HG02852 (cell line): ENCODE results near the gene SPTLC3.
"Not testable (repeated sequence)": the region's sequence is repeated elsewhere in the genome, so short reads cannot be mapped to it uniquely, and the experiment has no call there.

ENCODE experiments used
- ATAC-seq: cut with Tn5 transposase; IDR thresholded peaks from one replicate; pipeline ENCODE4 v1.9.1; 2021; ENCODE audit warnings: mild to moderate bottlenecking, moderate library complexity; ENCODE audit not compliant: unreplicated experiment

The SPTLC3 gene

DNA sequence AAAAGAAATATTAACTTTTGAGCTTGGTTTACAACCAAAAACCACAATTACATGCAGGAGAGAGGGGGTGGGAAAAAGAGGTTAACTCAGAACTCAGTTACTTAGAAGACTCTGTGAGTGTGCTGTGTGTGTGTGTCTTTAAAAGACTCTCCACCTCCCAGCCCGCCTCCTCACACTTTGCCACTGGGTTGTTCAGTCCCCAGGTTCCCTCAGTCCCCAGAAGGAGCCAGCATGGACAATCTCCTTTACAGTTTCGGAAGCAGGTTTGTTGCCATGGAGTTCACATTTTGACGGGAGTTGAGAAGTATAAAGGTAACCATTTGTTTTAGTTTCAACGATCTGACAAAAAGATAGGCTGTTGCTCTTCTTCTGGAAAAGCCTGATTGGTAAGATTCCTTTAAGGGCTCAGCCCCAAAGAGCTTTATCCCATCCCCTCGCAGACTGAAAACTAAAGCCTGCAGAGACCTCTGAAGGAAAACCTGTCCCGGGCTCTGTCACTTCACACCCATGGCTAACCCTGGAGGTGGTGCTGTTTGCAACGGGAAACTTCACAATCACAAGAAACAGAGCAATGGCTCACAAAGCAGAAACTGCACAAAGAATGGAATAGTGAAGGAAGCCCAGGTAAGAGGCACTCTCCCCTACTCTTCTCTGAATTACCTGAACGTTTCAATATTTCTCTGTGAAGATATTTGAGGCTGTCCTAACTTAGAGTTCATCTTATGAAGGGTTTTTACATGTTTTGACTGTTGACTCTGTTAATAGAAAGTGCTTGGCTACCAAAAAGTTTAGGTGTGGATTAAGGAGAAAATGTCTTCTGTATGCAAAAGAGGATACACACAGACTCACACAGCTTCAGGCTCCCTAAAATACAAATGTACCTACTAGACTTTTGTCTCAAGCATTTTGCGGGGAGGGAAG, at the start of gene SPTLC3:
Gene SPTLC3, plus strand, starts transcription at position 212 of the 921 bp plus-strand sequence. Its CDS starts 296 bp downstream, at position 508.
- peak; percentile 49 for ATAC-seq

DNA sequence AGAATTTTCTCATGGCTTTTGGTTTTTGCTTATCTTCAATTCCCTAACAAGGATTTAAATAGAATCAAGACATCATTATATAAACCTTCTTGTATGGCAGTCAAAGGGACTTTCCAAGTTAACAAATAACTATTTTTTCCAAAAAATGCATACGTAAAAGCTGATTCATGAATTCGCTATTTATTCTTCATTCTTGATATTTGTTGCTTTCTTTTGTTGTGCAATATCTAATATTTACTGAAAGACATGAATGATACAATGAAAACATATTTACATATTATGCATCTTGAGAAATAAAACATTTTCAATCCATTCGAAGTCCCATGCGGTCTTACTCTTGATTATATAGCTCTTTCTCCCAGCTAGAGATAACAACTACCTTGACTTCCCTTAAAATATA, 47.0 kb upstream of the SPTLC3 start:
- ATAC-seq = no peak

DNA sequence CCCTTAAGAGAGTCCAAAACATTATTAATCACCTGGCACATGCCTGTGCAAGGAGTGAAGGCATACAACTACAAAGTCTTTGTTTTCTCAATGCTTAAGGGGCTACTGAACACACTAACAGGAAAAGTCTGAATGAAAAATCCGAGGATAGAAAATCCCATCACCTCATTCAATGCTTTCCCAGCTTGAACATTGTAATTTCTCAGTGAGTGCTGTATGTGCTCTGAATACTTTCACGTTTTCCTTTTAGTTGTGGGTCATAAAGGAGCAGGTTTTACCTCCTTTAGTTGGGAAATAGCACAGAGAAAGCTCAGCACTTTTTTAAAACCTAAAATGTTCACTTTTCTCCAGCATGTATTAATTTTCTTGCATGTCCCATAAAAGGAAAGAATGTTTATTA, 45.9 kb upstream of the SPTLC3 start:
- no peak for ATAC-seq

DNA sequence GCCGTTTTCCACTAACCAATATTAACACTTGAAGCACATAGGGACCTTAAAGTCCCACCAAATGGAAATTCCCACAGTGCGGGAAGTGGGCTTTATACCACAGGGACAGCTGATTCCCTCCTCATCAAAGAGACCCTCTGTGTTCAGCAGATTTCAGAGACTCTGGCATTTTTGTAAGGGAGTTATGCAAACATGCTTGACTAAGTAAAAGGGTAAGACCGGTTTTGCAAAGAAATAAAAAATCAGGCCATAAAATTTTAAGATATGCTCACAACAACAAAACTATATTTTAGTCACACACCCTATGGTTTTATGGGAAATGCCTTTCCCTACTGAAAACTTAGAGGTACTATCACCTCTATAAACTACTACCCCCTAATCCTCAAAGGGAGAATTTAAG, 45.4 kb upstream of the SPTLC3 start:
- no peak for ATAC-seq

DNA sequence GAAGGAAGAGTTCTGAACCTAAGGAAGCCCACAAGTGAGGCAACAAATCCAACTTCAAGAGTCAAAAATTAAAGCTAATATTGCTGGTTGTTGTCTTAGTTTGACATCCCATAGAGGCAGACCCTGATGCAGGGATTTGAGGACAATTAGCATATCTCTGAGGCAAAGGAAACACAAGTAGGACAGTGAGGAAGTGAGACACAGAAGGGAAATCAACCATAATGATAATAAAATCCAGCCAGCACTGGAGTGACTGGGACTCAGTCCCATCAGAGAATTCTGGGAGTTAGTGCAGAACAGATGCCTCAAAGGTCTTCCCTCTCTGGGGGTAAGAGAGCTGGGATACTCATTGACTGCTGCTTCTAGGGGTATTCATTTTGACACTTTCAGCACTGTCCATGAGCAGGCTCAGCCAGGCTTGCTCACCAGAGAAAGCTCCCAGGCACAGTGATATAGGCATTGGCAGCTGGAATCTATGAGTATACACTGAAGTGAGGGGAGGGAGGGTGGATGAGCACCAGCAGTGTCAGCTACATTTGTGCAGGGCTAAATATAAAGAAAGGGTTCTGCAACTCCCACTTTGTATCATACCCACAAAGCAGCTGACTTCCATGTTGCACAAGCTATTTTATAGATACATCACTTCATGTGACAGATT, 43.4 kb upstream of the SPTLC3 start:
- no peak for ATAC-seq

DNA sequence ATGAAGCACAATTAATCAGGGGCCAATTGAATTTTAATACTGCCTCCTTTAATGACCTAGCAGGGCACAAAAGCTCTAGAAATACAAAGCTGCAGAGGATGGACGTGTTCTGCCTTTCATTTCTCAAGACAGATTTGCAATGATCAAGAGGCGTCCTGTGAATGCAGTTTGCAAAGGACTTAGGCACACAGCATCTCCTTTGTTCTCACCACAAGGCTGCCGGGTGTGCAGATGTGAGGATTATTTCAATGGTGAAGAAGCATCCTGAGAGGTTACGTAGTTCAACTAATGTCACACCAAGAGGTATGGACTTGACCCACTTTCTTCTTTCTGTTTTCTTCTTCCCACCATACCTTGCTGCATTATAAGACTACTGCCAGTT, 42.9 kb upstream of the SPTLC3 start:
- ATAC-seq = no peak

DNA sequence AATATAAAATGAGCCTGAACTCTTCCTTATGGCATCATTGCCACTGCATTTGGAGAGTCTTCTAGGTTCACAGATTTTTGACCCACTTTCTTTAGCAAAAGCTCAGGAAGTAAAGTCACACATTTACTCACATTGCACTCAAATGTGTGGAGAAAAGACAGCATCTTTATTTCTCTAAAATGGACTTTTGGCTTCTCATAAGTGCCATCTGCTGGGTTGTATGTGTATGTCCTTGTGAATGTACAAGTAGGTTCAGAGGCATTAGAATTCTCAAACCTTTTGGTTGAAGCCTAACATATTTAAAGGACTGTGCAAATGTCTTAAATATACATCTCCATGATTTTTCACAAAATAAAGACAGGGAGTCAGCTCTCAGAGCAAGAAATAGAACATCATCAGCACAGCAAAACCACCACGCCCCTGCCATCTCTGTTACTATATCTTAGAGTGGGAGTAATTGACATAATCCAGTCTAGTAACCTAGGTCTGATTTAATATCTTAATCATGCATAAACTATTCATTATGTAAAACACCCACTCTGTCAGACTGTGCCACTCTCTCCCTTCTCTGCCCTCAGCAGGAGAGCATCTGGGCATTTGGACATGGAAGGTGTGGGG, 42.2 kb upstream of the SPTLC3 start:
- ATAC-seq = no peak

DNA sequence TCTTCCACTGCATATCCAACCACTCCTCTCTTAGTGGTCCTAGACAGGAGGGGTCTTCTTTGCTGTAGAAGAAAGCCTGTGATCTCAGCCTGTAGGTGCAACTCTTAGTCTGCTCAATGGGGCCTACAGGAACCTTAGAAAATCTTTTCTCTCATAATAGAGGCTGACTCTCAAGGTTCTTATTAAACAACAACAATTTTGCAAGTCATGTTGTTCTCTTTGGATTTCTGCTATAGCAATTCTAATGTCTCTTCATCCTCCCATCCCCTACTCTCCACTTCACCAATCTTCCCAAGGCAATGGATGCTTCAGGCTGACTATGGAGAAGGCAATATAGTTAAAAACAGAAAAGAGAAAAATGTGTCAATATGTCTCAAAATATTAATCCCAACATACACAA, 40.8 kb upstream of the SPTLC3 start:
- ATAC-seq = no peak

DNA sequence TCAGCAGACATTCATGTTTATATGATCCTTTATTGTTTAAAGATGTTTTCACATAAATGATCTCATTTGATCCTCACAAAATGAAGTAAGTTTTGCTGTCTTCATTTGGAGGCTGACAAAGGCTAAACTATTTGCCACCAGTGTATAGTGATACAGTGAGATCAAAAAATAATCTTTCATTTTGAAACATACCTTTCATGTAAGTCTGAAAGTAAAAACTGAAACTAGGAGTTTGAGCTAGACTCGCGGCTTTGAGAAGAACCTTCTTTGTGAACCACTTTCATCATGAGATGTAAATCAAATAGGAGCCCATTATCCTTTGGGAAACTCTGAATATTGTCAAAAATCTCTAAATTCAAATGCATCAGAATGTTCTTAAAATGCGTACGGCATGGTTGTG, 40.3 kb upstream of the SPTLC3 start:
- no peak for ATAC-seq

DNA sequence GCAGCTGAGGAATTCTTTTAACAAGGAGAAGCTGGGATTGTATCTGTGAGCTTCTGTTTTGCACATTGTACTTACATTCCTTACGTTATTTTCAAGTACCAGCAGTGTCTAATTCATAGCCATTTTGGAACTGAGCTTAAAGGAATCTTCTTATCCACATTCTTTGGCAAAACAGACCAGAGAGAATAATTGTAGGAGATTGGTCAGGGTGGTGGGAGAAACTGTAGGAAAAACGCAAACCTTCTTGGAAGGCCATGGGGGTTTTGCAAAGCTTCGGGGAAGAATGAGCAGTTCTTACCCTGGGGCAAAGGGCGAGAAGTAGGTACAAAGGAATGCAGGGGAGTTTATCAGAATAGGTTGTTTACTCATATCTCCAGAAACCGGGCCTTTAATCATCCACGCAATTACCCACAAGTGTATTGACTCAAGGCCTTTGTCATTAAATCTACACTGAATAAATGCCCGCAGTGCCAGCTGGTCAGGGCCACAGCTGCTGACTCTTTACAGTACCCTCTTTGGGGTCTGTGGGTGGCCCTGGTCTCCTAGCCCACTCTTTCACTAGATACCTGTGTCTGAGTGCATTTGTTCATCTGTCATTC, 39.6 kb upstream of the SPTLC3 start:
- no peak for ATAC-seq

DNA sequence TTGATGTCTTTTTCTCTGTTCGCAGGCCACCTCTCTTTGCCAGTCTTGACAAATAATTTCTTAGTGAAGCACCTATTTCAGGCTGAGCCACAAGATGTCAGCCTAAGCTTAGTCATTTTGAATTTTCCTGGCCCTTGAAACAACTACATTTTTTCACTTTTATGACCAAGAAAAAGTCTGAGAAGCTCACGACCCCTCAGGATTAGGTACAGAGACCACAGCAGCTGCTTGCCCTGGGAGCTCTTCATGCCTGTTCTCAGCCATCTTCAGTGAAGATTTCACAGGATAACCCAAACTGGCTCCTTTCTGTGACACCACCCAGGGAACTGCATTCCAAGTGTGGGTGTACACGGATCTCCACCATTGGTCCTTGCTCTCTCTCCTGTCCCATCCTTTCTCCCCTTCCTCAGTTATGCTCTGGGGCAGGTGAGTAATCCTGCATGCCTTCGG, 38.4 kb upstream of the SPTLC3 start:
- ATAC-seq = no peak

DNA sequence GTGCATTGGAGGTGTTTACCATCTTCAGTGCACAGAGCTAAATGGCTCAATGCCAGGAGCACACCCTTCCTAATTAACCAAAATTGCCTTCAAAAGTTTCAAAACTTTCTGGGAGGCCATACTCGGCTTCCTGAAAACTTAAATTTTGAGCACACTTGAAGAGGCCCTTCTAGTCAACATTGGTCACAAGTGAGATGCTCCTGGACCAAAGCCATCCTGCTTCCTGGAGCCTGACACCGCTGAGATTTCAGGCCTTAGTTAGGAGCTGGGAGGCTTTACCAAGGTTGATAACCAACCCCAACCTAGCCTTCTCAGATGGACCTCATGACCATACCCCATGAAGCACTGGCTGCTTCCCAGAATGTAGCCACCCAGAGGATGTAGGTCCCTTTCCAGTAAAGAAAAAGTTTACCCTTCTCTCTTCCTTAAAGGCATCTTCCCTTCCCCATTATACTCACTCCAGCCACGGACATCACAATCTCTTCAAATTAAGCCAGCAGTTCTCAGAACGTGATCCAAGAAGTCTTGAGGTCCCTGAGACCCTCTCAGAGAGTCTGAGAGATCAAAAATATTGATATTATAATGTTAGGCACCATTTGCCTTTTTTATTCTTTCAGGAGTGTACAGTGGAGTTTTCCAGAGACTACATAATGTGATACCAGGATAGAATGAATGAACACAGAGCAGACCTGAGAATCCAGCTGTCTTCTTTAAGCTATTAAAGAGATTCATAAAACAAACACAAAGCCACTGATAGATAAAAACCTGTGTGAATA, 32.8 kb upstream of the SPTLC3 start:
- no peak for ATAC-seq

DNA sequence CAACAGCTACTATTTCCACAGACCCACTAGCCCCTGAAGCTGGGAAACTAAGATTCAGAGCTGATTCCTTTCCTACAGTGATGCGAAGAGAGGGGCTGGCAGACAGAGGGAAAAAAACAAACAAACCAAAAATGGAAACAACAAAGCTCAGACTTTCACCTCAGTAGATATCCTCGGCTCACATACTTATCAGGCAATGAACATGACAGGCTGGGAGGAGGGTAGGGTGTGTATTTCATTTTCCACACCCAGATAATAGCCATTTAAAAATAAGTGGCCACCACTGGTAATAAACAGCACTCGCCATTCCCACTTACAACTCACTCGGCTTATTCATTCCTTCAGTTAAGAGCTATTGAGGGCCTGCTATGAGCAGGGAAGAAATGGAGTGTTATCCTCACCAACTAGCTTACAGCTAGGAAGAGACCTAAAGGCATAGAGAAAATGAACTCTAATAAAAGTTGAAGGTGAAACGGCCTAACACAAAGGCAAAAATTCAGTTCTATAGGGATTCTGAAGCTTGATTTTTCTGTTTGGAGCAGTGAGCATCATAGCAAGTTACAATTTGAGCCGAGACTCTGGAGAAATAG, 32.0 kb upstream of the SPTLC3 start:
- ATAC-seq = no peak

DNA sequence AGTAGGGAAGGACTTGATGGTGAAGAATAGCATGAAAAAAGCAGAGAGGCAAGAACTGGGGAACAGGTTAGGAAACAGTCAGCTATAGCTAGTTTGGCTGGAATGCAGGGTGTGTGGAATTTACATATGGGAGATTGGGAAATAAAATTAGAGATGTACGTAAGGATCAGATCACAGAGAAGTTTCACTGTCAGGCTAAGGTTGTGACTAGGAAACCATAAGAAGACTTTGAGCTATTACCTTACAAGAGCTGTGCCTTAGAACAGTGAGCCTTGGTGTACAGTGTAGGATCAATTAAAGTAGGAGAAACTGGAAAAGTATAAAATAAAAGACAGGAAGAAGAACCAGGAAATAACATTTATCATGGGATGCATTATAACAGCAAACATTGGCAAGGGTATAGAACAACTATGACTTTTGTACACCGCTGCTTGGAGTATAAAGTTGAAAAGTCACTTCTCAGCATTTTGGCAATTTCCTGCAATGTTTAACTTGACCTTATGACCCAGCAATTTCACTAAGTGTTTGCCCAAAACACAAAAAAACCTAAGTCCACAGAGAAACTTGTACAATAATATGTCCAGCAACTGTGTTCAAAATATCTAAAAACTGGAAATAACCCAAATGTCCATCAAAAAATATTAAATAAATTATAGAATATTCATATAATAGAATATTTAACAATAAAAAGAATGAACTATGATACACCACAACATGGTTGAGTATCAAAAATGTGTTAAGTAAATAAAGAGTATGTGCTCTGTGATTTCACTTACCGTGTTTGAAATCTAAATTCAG, 31.2 kb upstream of the SPTLC3 start:
- ATAC-seq = no peak

DNA sequence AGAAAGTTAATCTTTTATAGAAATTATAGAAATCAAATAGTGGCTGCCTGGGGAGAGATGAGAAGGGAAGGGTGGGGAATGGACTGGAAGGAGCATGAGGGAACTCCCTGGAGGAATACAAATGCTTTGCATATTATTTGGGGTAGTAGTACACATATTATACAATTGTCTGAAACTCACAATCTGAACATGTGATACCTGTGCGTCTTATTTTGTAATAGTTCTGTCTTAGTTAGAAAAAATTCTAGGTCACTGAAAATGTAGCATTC, 30.7 kb upstream of the SPTLC3 start:
- ATAC-seq = no peak

DNA sequence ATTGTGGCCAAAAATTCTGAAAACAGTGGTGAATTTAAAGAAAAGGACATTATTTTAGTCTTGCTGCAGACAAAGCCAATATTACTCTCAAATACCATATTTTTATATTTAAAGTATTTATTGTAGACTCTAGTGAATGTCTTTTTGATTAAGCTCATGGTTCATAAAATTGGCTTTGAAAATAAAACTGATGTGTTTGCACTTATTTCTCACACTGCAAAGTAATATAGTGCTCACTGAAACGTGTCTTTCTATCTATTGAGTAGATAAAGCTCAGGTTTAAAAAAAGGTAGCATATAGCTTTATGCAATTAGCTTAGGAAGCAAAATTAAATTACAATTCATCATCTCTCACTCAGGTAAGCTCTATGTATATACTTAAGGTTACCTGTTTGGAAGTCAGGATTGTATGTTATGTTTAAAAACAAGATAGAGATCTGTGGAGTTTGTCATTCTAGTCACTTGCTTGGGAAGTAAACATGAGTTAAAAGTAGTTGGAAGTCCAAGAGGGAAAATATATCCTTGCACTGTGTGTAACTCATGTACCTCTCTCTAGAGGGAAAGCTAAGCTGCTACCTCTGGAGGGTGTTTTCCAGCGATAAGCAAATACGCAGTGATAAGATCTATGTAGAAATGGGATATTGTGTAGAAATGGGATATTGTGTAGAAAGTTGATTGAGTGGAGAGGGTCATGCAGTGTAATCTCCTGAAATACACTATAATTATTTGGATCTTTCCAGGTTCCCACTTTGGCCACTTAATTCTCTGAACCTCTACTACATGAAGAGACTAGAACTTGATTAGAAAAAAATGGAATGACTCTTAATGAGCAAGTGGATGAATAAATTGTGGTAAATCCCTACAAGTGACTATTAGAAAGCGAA, 29.9 kb upstream of the SPTLC3 start:
- ATAC-seq = no peak

DNA sequence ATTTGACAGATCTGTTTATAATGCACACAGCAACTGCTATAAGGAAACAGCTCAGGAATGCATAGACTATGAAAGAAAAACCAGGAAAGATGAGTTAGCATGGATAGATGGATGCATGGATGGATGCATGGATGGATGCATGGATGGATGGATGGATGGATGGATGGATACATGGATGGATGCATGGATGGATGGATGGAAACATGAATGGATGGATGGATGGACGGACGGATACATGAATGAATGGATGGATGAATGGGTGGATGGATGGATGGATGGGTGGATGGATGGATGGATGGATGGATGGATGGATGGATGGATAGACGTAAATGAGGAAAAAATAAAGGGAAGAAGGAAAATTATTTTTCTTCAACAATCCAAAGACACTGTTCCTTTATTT, 29.1 kb upstream of the SPTLC3 start:
- ATAC-seq = not testable (repeated sequence)

DNA sequence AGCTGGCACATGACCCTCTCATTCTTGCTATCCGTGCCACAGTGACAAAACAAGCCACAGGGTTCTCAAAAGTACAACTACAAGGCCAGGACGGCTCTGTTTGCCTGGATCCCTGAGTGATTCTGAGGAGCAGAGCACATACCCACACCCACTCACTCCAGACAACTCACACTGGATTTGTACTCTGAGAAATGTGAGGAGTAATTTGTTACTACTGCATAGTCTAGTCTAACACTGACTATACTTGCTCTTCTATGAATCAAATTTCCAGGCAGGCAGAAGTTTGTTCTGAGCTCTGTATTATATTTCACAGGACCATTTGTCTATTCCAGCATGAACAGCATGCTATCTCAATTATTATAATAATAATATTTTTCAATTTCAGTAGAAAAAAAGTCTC, 26.7 kb upstream of the SPTLC3 start:
- no peak for ATAC-seq
